T-cell (primary cell): ENCODE data around the gene GALR2. TPM values are rescaled to one million over a fixed set of nuclear protein-coding genes. Genes with fewer than 3 reads are reported as not detected.
"Not testable (repeated sequence)": the region's sequence is repeated elsewhere in the genome, so short reads cannot be mapped to it uniquely, and the experiment has no call there.

Experiments
- ATAC-seq, 4 experiments: fragments of 200-7000 bp in 3 of 4; fragments of 150-1000 bp in 1 of 4; cut with Tn5 transposase; replicated peaks in 1 of 4; 1 replicate in 3 of 4; 2 replicates in 1 of 4; pipeline ENCODE4 v1.10.0; 2021; ENCODE audit warnings: moderate library complexity in 3 of 4, mild to moderate bottlenecking in 2 of 4, moderate number of reproducible peaks in 1 of 4
- CTCF ChIA-PET, 2 donors: fragments of 300-600 bp; sonication (Branson Sonifier 250); formaldehyde crosslinking; loops; one replicate each; lab custom pipeline; 2022; ENCODE audit warnings: antibody characterized with exemption in 2 of 2; lab: Charles Lee
- POLR2A ChIA-PET, 2 donors: fragments of 300-600 bp; sonication (Branson Sonifier 250); formaldehyde crosslinking; loops; one replicate each; lab custom pipeline; 2022; ENCODE audit warnings: antibody characterized with exemption in 2 of 2; lab: Charles Lee
- DNase-seq, 35 experiments: peaks; one replicate each; pipeline versions ENCODE4 v3.0.0 to v3.0.0-alpha.2; 2013 to 2023
- H3K27ac ChIP-seq: one replicate; pipeline ENCODE4 v1.5.1; 2013; ENCODE audit warnings: low read length
- H3K27me3 ChIP-seq, 2 experiments: replicated peaks in 1 of 2; 1 replicate in 1 of 2; 2 replicates in 1 of 2; pipeline versions ENCODE4 v1.6.1 to v1.7.0; 2013; ENCODE audit warnings: low read length in 1 of 2, mixed read lengths in 1 of 2; ENCODE audit not compliant: control insufficient read depth in 2 of 2, insufficient read depth in 2 of 2; ENCODE audit errors: extremely low read depth in 1 of 2
- H3K36me3 ChIP-seq, 2 donors: 1 replicate in 1 of 2; 2 replicates in 1 of 2; pipeline versions ENCODE4 v1.6.1 to v1.7.0; 2013; ENCODE audit warnings: low read length in 1 of 2; ENCODE audit not compliant: control insufficient read depth in 2 of 2, insufficient read depth in 1 of 2; ENCODE audit errors: extremely low read depth in 1 of 2
- H3K4me1 ChIP-seq, 2 experiments: 1 replicate in 1 of 2; 2 replicates in 1 of 2; pipeline versions ENCODE4 v1.6.1 to v1.7.0; 2013; ENCODE audit warnings: low read length in 2 of 2, mixed read lengths in 1 of 2; ENCODE audit not compliant: insufficient read depth in 2 of 2, control insufficient read depth in 1 of 2; ENCODE audit errors: extremely low read depth in 1 of 2
- H3K4me3 ChIP-seq, 2 donors: 1 replicate in 1 of 2; 2 replicates in 1 of 2; pipeline versions ENCODE4 v1.5.1 to v1.7.0; 2013; ENCODE audit warnings: mild to moderate bottlenecking in 2 of 2, low read length in 1 of 2, moderate library complexity in 1 of 2; ENCODE audit not compliant: control insufficient read depth in 1 of 2; ENCODE audit errors: extremely low read depth in 1 of 2
- H3K9me3 ChIP-seq: 2 replicates; pipeline ENCODE4 v1.7.0; 2013
- H3K27ac Mint-ChIP-seq, 2 donors: one replicate each; pipeline ENCODE4 v1.8.0; 2020 to 2021; ENCODE audit warnings: mild to moderate bottlenecking in 2 of 2, mixed read lengths in 2 of 2
- H3K27me3 Mint-ChIP-seq, 2 donors: one replicate each; pipeline ENCODE4 v1.8.0; 2021 to 2022; ENCODE audit warnings: mixed read lengths in 2 of 2
- H3K36me3 Mint-ChIP-seq: one replicate; pipeline ENCODE4 v1.8.0; 2021; ENCODE audit warnings: mixed read lengths
- H3K4me1 Mint-ChIP-seq, 3 donors: one replicate each; pipeline ENCODE4 v1.8.0; 2020 to 2022; ENCODE audit warnings: mixed read lengths in 3 of 3, mild to moderate bottlenecking in 1 of 3
- H3K4me3 Mint-ChIP-seq, 3 donors: one replicate each; pipeline ENCODE4 v1.8.0; 2020 to 2022; ENCODE audit warnings: mild to moderate bottlenecking in 3 of 3, mixed read lengths in 3 of 3, moderate library complexity in 3 of 3
- H3K9me3 Mint-ChIP-seq, 3 donors: one replicate each; pipeline ENCODE4 v1.8.0; 2020 to 2022; ENCODE audit warnings: mixed read lengths in 3 of 3
- WGBS: methylation state at CpG from one replicate; pipeline ENCODE4 v1.1.5; 2013; ENCODE audit warnings: missing lambda C conversion rate; ENCODE audit not compliant: insufficient coverage; 5-methylcytosine and 5-hydroxymethylcytosine counted together
- total RNA-seq, 35 experiments: library from RNA in 6 of 35; stranded (reverse) in 6 of 35; fragments of 120-200 nt in 1 of 35; gene quantifications; one replicate each; pipeline versions ENCODE4 v1.2.1 to v1.2.4 and lab custom pipeline; 2013 to 2026

GALR2 gene
- total RNA-seq, 5 donors from 2014 or later (not counting 1 experiment from before 2014, with no cell fraction given): 0.20 to 1.3 (median 0.73) TPM; not detected in 2

DNA sequence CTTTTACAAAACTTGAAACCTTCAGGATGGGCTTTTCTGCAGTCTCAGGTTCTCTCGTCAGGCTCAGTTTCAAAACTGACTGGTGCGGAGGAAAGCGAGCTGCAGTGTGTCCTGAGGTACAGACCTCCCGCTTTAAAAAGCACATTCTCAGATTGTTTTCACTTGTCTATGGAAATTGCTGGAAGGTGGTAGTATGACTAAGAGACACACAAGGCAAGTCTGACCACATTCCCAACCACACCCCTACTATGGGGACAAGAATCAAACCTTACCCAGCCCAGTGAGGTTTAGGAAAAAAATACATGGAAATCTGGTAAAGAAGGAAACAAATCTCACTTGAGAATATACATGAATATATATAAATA, 20.5 kb upstream of the GALR2 start:
- POLR2A ChIA-PET: interaction anchor here in 1 of 2 donors (0.6 kb wide), 1 partner anchor 857 kb away, joined by 3 read pairs; no protein-coding TSS in a partner anchor
- Histone ChIP-seq H3K36me3 (peaks cover 31 to 88% of the 10 kb centered on the region in 2 donors), H3K27ac (no peak overlapping the region), H3K9me3 (no peaks in the 10 kb centered on the region), H3K27me3 (no peaks in the 10 kb centered on the region), H3K4me1 (no peaks in the 10 kb centered on the region), H3K4me3 (no peak overlapping the region)
- Mint-ChIP-seq H3K27me3 (no peaks in the 10 kb centered on the region), H3K4me1 (peaks cover 4 to 16% (median 12%) of the 10 kb centered on the region in 3 donors), H3K27ac (no peak overlapping the region), H3K4me3 (no peak overlapping the region), H3K36me3 (peaks cover 55% of the 10 kb centered on the region), H3K9me3 (no peaks in the 10 kb centered on the region)
- DNase-seq: no peak
- no peak for ATAC-seq
- no CpG with 5 or more reads among the region's 4 CpGs for WGBS
- CTCF ChIA-PET: interaction anchor here (0.6 to 0.8 kb wide), 2 partner anchors 52 to 73 kb away, joined by 3 to 6 read pairs; no protein-coding TSS in a partner anchor

DNA sequence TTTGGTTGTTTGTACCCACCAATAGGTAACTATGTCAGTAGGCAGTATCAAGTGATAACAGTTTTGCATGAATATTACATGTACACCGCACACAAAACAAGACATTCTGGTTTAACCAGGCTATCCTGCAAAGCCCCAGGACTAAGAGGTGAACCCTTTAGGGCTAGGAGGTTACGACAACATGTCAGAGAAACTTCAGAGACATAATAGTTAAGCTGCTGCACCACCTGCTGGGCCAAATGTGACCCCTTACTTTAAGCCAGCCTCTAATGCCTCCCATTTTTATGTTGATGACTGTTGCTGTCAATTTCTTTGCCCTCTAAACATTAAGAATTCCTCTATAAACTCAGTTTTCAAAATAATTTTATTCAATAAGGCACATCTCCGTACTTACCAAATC, 17.7 kb upstream of the GALR2 start:
- no peaks in the 10 kb centered on the region for H3K9me3 Mint-ChIP-seq
- WGBS: no CpG with 5 or more reads among the region's 3 CpGs
- Histone ChIP-seq H3K9me3 (no peaks in the 10 kb centered on the region), H3K4me1 (no peaks in the 10 kb centered on the region), H3K4me3 (no peak overlapping the region), H3K27me3 (no peaks in the 10 kb centered on the region), H3K36me3 (peaks cover 32 to 83% of the 10 kb centered on the region in 2 donors), H3K27ac (no peak overlapping the region)
- H3K36me3 Mint-ChIP-seq: peaks cover 51% of the 10 kb centered on the region
- peak in 1 of 35 experiments; percentile 29 for DNase-seq
- no peaks in the 10 kb centered on the region for H3K27me3 Mint-ChIP-seq
- no peak overlapping the region for H3K27ac Mint-ChIP-seq
- H3K4me1 Mint-ChIP-seq: no peaks in the 10 kb centered on the region
- no peak overlapping the region for H3K4me3 Mint-ChIP-seq
- no peak for ATAC-seq
- ChIA-PET POLR2A (no interaction called here), CTCF (no interaction called here)

DNA sequence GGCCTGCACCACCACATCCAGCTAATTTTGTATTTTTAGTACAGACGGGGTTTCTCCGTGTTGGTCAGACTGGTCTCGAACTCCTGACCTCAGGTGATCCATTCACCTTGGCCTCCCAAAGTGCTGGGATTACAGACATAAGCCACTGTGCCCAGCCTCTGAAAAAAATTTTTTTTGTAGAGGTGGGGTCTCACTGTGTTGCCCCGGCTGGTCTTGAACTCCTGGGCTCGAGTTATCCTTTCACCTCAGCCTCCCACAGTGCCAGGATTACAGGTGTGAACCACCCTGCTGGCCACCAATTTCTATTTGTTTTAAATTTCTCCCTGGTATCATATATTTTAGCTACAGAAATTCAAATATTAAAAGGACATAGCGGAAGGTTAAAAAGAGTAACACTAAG, 16.3 kb upstream of the GALR2 start:
- CTCF ChIA-PET, H3K27ac Mint-ChIP-seq, H3K9me3 Mint-ChIP-seq, H3K9me3 ChIP-seq, H3K4me3 ChIP-seq, H3K4me3 Mint-ChIP-seq, H3K27ac ChIP-seq, H3K4me1 ChIP-seq, ATAC-seq, H3K4me1 Mint-ChIP-seq, H3K27me3 Mint-ChIP-seq, DNase-seq, H3K27me3 ChIP-seq: not testable (repeated sequence)
- peaks cover 28 to 79% of the 10 kb centered on the region in 2 donors for H3K36me3 ChIP-seq
- POLR2A ChIA-PET: interaction anchor here in 1 of 2 donors (0.6 kb wide), 2 partner anchors 38 to 157 kb away, joined by 3 to 4 read pairs; no protein-coding TSS in a partner anchor
- WGBS: no CpG with 5 or more reads among the region's 6 CpGs
- H3K36me3 Mint-ChIP-seq: peaks cover 56% of the 10 kb centered on the region

DNA sequence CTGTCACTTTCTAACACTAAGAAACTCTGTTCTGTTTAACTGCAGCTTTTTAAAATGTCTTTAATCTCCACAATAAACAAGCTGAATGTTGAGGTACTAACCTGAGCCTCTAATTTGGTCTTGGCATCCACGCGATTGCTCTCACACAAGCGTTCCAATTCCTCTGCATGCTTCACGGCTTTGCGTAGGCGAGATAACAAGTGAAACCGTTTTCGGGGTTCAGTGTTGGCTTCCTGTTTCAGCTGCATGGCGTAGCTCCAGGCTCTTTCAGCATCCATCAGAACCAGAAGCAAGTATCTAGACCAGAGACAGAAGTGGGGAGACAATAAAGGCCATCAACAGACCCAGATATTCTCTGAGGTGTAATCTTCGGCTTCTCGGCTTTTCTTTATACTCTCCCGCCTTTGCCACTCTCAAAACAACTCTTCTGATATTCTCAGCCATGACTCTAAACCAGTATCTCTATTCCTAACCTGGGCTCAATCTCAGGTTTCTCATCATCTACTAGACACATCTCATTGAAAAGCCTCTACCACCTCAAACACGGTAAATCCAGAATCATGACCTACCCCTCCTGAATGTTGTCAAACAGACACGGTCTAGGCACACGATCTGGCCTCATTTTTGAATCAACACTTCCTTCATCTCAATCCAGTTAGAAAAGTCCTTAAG, 10.6 kb upstream of the GALR2 start:
- ATAC-seq: peak; percentile 74 to 88 (median 82)
- H3K36me3 Mint-ChIP-seq: peaks cover 55% of the 10 kb centered on the region

DNA sequence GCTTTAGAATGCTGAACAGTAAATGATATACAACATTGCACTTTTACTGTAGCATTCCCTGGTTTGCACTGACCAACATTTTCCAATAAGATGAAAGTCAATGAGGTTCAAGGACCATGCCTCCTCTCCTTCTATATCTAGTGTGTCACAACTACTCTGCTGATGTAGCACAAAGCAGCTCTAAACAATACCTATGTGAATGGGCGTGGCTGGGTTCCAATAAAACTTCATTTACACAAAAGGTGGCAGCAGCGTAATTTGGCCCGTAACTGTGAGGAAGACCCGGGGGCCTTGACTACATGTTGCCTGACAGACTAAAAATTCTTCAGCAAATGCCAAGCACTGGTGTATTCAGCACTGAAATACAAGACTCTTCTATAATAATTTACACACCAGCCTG, 8.8 kb upstream of the GALR2 start:
- peaks cover 18 to 62% of the 10 kb centered on the region in 2 donors for H3K36me3 ChIP-seq

More for the DNA sequence above, 10.6 kb upstream of the GALR2 start:
- Mint-ChIP-seq H3K27me3 (no peaks in the 10 kb centered on the region), H3K4me3 (peak overlapping the region; percentile 10 to 61 (median 53)), H3K4me1 (peaks cover 15 to 24% (median 18%) of the 10 kb centered on the region in 3 donors), H3K9me3 (no peaks in the 10 kb centered on the region), H3K27ac (peak overlapping the region; percentile 89 to 91)
- Histone ChIP-seq H3K36me3 (peaks cover 18 to 70% of the 10 kb centered on the region in 2 donors), H3K27me3 (no peaks in the 10 kb centered on the region), H3K4me3 (no peak overlapping the region), H3K4me1 (peaks cover 0 to 10% of the 10 kb centered on the region in 2 experiments), H3K27ac (peak overlapping the region; percentile 81), H3K9me3 (no peaks in the 10 kb centered on the region)
- CTCF ChIA-PET: interaction anchor here (0.5 to 1.3 kb wide), 4 partner anchors 50 to 708 kb away, joined by 3 to 9 read pairs (median 4); no protein-coding TSS in a partner anchor
- peak in 24 of 35 experiments; percentile 21 to 71 (median 38) for DNase-seq
- WGBS: 45% methylated on average over 15 of the region's 15 CpGs
- POLR2A ChIA-PET: interaction anchor here (0.6 to 1.1 kb wide), 6 partner anchors 17 to 279 kb away, joined by 3 to 20 read pairs (median 4); partner anchors contain the start of gene UNK (in 1 of the 2)

DNA sequence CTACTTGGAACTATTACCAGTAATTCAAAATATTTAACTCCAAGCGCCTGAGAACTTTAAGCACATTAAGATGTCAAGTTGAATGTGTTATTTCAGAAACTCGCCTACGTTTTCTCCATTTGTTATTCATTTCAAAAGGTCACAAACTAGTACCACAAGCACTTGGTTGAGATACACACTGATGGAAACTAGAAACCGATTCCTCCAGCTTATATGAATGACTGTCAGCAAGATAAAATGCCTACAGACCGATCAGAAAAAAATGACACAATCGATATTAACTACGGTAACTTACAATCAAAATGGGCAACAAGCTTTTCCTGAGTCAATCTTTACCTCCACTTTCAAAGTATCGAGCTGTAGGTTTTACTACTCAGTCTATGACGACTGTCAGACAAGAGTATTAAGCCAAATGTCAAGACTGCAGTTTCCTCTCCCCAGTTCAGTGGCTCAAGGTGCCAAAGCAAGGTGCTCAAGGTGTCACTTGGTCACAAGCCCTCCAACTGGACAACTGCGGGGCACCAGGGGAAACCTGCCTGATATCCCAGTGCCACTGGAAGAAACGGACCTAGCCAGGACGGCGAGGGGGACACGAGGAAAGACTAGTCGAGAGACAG, 2.9 kb upstream of the GALR2 start:
- Histone ChIP-seq H3K27me3 (peaks cover 10 to 34% of the 10 kb centered on the region in 2 experiments), H3K4me3 (peak overlapping the region; percentile 88 to 96), H3K27ac (peak overlapping the region; percentile 85), H3K9me3 (no peaks in the 10 kb centered on the region), H3K4me1 (peaks cover 20 to 53% of the 10 kb centered on the region in 2 experiments), H3K36me3 (peaks cover 0 to 19% of the 10 kb centered on the region in 2 donors)
- peaks cover 15 to 23% of the 10 kb centered on the region in 2 donors for H3K27me3 Mint-ChIP-seq
- H3K4me3 Mint-ChIP-seq: peak overlapping the region; percentile 90 to 97 (median 94)
- H3K4me1 Mint-ChIP-seq: peaks cover 44 to 55% (median 45%) of the 10 kb centered on the region in 3 donors
- peak overlapping the region; percentile 92 to 95 for H3K27ac Mint-ChIP-seq
- DNase-seq (peak in 2 of 35 experiments; percentile 33 to 42), ATAC-seq (peak in 3 of 4 experiments; percentile 8 to 28 (median 14))
- no peaks in the 10 kb centered on the region for H3K9me3 Mint-ChIP-seq
- CTCF ChIA-PET: interaction anchor here in 1 of 2 donors (0.7 to 1.0 kb wide), 2 partner anchors 30 to 185 kb away, joined by 3 to 4 read pairs; no protein-coding TSS in a partner anchor
- POLR2A ChIA-PET: interaction anchor here in 1 of 2 donors (0.6 kb wide), 2 partner anchors 9 to 25 kb away, joined by 3 to 4 read pairs; no protein-coding TSS in a partner anchor
- WGBS: 5% methylated on average over 12 of the region's 15 CpGs
- H3K36me3 Mint-ChIP-seq: peaks cover 20% of the 10 kb centered on the region

More for the DNA sequence above, 8.8 kb upstream of the GALR2 start:
- H3K27me3 ChIP-seq: no peaks in the 10 kb centered on the region
- H3K4me1 ChIP-seq: peaks cover 3 to 22% of the 10 kb centered on the region in 2 experiments
- no peaks in the 10 kb centered on the region for H3K9me3 ChIP-seq
- peak overlapping the region; percentile 40 to 41 for H3K27ac Mint-ChIP-seq
- H3K4me1 Mint-ChIP-seq: peaks cover 24 to 35% (median 28%) of the 10 kb centered on the region in 3 donors
- no peak overlapping the region for H3K27ac ChIP-seq
- no peak overlapping the region for H3K4me3 Mint-ChIP-seq
- no peaks in the 10 kb centered on the region for H3K9me3 Mint-ChIP-seq
- ChIA-PET POLR2A (interaction anchor here in 1 of 2 donors (0.6 kb wide), 1 partner anchor 192 kb away, joined by 4 read pairs; no protein-coding TSS in a partner anchor), CTCF (interaction anchor here (0.6 to 1.3 kb wide), 4 partner anchors 52 to 72 kb away, joined by 3 to 5 read pairs (median 4); no protein-coding TSS in a partner anchor)
- peaks cover 48% of the 10 kb centered on the region for H3K36me3 Mint-ChIP-seq
- no peak overlapping the region for H3K4me3 ChIP-seq
- no peaks in the 10 kb centered on the region for H3K27me3 Mint-ChIP-seq
- WGBS: 97% methylated on average over 4 of the region's 4 CpGs
- DNase-seq: no peak
- ATAC-seq: no peak
